OCI-LY7 (cell line): ENCODE results near the gene UBAP1L.

Experiments
- CTCF ChIP-seq: fragments of 200-600 bp; sonication (generic); conservative IDR thresholded peaks from 2 replicates; pipeline ENCODE4 v1.5.1; 2014; ENCODE audit warnings: mild to moderate bottlenecking, antibody characterized with exemption, low read length, moderate library complexity, mixed read lengths
- EZH2phosphoT487 ChIP-seq: fragments of 200-600 bp; sonication (generic); IDR thresholded peaks from 2 replicates; pipeline ENCODE4 v1.6.1; 2018; ENCODE audit warnings: low read depth, borderline replicate concordance, mild to moderate bottlenecking, mixed run types, antibody characterized with exemption, low read length, moderate library complexity, mixed read lengths

GRCh38 chr15:65085990-65086679 lies 28.9 kb downstream of the UBAP1L start:
- TF ChIP-seq CTCF (0 out of 2 replicates have a peak, but pooled peaks have one; percentile 37), EZH2phosphoT487 (no peak)
